Kasumi-1 (cell line): ENCODE data around the gene ZGLP1.
A peak's percentile ranks its signal among the peaks of the same experiment; 100 is the strongest.
"Not testable (repeated sequence)": the region's sequence is repeated elsewhere in the genome, so short reads cannot be mapped to it uniquely, and the experiment has no call there.

Experiments used
- DNase-seq, 2 experiments: peaks; one replicate each; lab custom pipeline; 2025; lab: John Stamatoyannopoulos, UW

The ZGLP1 gene

GRCh38 chr19:10309423-10309822 lies at the start of gene ZGLP1:
Gene ZGLP1, minus strand, starts transcription at chr19:10309815.
- no peak for DNase-seq

GRCh38 chr19:10356431-10356830 lies 46.8 kb upstream of the ZGLP1 start:
- no peak for DNase-seq

- peak in 1 of 2 experiments; percentile 15 for DNase-seq
These were observed 44.3 kb upstream of the ZGLP1 start for GRCh38 chr19:10353793-10354391.

- DNase-seq, result no peak
These were observed 43.4 kb upstream of the ZGLP1 start for GRCh38 chr19:10352764-10353671.

DNA sequence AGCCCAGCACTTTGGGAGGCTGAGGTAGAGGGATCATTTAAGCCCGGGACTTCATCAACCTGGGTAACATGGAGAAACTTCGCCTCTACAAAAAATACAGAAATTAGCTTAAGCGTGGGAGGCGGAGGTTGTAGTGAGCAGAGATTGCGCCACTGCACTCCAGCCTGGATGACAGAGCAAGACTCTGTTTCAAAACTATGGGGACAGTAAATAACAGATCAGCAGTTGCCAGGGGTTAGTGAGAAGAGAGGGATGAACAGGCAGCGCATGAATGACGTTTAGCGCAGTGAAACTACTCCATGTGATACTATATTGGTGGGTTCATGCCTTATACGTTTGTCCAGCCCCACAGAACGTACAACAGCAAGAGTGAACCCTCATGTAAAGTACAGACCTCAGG lies 36.9 kb upstream of the ZGLP1 start:
- DNase-seq, result no peak

DNA sequence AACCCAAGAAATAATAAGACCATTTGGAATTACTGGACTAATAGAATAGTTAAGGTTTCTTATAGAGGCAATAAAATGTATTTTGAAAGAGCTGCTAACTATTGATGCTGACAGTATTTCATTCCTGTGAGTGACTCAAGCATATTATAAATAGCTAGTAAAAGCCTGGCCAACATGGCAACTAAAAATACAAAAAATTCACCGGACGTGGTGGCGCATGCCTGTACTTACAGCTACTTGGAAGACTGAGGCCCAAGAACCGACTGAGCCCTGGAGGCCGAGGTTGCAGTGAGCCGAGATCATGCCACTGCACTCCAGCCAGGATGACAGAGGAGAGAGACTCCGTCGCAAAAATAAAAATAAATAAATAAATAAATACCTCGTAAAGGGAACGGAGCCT lies 35.2 kb upstream of the ZGLP1 start:
- DNase-seq, result no peak

DNA sequence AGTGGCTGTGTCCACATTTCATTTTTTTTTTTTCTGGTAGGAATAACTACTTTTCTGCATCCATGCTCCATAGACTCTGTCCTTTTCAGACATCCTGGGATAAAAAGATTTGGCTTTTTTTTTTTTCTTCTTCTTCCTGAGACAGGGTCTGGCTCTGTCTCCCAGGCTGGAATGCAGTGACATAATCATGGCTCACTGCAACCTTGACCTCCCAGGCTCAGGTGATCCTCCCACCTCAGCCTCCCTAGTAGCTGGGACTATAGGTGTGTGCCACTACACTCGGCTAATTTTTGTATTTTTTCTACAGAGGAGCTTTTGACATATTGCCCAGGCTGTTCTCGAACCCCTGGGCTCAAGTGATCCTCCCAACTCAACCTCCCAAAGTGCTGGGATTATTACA lies 33.9 kb upstream of the ZGLP1 start:
- DNase-seq, result no peak

DNA sequence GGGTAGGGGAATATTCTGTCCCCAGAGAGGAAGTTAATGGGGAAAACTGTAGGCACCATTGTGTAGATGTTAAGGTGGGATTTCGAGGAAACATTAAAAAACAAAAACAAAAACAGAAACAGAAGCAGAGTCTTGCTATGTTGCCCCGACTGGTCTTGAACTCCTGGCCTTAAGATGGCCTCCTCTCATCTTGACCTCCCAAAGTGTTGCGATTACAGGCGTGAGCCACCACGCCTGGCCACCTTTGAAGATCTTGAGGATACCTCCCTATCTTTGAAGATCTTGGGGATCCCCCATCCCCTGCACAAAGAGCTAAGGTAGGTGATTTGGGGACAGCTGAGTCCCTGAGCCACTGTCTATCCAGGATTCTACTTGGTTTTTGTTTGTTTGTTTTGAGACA lies 30.4 kb upstream of the ZGLP1 start:
- no peak for DNase-seq

GRCh38 chr19:10339380-10339960 lies 29.9 kb upstream of the ZGLP1 start, which contains the start of gene ICAM3:
Gene ICAM3, minus strand, starts transcription at chr19:10339624. Its CDS starts 10 bp downstream, at chr19:10339614.
- DNase-seq, result peak; percentile 44 to 68

- no peak for DNase-seq
These were observed 29.3 kb upstream of the ZGLP1 start for GRCh38 chr19:10338940-10339339.

GRCh38 chr19:10336725-10337124 lies 27.1 kb upstream of the ZGLP1 start:
- DNase-seq, result not testable (repeated sequence)

DNA sequence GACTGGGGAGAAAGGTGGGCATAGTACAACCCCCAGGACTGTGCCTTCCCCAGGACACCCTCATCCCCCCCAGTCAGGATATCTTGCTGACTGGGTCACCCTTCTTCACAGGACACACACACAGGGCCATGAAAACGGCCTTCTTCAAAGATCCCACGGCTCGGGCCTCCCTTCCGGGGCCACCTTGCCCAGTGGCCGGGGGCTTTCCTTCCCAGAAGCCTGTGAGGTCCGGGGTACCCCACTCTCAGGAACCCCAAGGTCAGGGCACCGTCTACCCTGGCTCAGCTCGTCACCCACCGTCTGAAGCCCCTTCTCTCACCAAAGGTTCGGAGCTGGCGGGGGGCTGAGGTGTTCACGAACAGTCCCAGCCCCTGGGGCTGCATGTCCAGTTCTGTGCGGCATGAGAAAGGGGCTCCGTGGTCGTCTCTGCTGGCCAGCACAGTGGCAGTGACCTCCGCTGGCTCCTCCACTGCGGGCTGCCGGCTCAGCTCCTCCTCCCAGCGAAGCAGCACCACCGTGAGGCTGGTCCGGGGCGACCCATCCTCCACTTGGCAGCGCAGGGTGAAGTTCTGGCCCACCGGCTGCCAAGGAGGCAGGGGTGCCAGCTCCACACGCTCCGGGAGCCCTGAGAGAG lies 25.9 kb upstream of the ZGLP1 start:
- DNase-seq, result no peak

GRCh38 chr19:10334588-10335351 lies 25.2 kb upstream of the ZGLP1 start:
- DNase-seq, result peak in 1 of 2 experiments; percentile 11

GRCh38 chr19:10333758-10334587 lies 24.4 kb upstream of the ZGLP1 start:
- no peak for DNase-seq

DNA sequence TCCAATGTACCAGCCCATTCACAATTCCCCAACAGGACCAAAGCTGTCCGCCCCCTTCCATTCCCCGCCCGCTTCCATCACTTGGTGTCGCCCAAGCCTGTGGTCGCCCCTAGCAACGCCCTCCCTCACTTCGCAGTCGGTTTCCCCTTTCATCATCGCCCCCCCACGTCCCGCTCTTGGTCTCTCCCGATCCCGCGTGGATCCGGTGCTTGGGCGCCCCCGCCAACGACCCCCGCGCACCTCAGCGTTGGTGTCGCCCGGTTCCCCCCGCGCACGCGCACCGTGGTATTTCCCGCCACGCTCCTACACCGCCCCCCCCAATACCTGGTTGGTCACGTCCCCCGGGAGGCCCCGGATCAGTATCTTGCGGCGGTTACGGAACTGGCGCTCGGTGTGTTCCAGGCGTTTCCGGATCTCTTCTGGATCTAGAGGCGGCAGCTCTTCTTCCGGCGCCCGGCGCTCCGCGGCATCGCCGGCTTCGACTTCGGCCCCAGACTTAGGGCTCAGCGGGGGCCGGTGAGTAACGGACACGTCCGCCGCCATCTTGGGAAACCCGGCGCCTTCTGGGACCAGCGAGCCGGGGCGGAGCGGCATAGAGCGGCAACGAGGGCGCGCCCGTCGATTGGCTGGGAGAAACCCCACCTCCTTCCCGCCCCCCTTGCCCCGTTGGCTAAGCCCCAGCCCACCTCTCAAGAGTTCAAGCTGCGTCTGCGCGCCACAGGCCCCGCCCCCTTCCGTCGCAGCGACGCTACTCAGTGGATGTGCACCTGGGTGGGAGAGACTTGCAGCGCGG lies 23.5 kb upstream of the ZGLP1 start, which contains the start of gene RAVER1:
Gene RAVER1, minus strand, starts transcription at position 565 of the 793 bp plus-strand sequence. Its CDS starts 22 bp downstream, at position 543.
- peak; percentile 88 to 94 for DNase-seq

DNA sequence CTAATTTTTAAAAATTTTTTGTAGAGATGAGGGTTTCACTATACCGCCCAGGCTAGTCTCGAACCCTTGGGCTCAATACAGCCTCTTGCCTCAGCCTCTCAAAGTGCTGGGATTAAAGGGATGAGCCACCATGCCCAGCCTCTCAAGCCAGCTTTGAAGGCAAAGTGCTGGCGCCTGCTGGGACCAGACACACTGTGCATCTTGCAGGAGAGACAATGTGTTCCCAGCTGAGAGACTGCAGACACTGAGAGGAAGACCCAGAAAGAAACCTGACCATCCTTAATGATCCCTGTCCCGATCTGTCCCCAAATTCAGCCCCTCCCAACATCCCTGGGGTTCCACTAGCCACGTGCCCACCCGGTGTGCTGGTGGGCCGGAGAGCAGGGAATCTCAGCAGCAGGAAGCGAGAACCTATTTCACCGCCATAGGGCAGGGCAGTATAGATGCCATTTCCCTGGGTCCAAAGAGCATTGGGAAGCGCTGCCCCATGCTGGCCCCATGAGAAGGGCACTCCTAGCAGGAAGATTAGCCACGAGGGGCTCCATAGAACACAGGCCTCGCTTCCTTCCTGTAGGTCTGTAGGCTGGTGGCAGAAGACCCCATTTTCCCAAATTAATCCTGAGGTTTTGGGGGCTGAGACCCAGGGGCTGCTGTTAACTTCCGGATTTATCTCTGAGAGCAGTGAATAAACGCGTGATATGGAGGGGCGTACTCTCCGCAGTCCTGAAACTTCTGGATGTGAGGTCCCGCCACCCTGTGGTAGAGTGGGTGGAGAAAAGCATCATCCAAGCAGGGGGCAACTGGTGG lies 22.7 kb upstream of the ZGLP1 start:
- DNase-seq, result peak in 1 of 2 experiments; percentile 73

DNA sequence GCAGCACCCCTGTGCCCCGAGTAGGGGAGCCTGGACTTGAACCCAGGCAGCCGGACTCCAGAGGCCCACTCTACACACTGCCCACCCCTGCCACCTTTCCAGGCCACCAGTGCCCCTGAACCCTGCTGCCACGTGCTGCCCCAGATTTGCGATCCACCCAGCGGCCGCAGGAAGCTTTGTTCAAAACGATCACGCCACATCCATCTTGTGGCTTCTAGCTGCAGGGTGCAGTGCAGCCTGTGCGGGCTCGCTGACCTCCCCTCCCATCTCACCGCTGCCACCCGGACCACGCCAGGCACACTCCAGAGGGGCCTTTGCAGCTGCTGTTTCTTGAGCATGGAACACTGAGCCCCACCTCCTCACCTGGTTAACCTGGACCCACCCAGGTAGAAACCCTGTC lies 19.9 kb upstream of the ZGLP1 start:
- no peak for DNase-seq

- DNase-seq, result no peak
These were observed 19.2 kb upstream of the ZGLP1 start for GRCh38 chr19:10328558-10329429.
